WTC11 (cell line): Measurements from ENCODE around the gene PRX. TPM values are rescaled to one million over a fixed set of nuclear protein-coding genes. Genes with fewer than 3 reads are reported as not detected.

Experiments used
- ATAC-seq: fragments of 200-7000 bp; cut with Tn5 transposase; 2 replicates; pipeline ENCODE4 v1.10.0; 2021; ENCODE audit warnings: mild to moderate bottlenecking, moderate library complexity
- CTCF ChIA-PET: fragments of 300-600 bp; sonication (Branson Sonifier 250); formaldehyde crosslinking; loops from one replicate; lab custom pipeline; 2021; ENCODE audit warnings: antibody characterized with exemption; lab: Charles Lee
- POLR2A ChIA-PET: fragments of 350-600 bp; sonication (Branson Sonifier 250); formaldehyde crosslinking; loops from one replicate; lab custom pipeline; 2021; ENCODE audit warnings: antibody characterized with exemption; lab: Charles Lee
- DNase-seq: peaks from one replicate; pipeline ENCODE4 v3.0.0; 2021; ENCODE audit warnings: low spot score
- H3K27ac Mint-ChIP-seq: 2 replicates; pipeline ENCODE4 v1.8.0; 2021; ENCODE audit warnings: mixed read lengths
- H3K27me3 Mint-ChIP-seq: 2 replicates; pipeline ENCODE4 v1.8.0; 2021; ENCODE audit warnings: low read depth, mild to moderate bottlenecking, moderate library complexity, mixed read lengths
- H3K36me3 Mint-ChIP-seq: 2 replicates; pipeline ENCODE4 v1.8.0; 2021; ENCODE audit warnings: mixed read lengths
- H3K4me1 Mint-ChIP-seq: 2 replicates; pipeline ENCODE4 v1.8.0; 2022; ENCODE audit warnings: mixed read lengths
- H3K4me3 Mint-ChIP-seq: 2 replicates; pipeline ENCODE4 v1.8.0; 2021; ENCODE audit warnings: mild to moderate bottlenecking, moderate library complexity, mixed read lengths
- H3K9me3 Mint-ChIP-seq: 2 replicates; pipeline ENCODE4 v1.8.0; 2021; ENCODE audit warnings: mixed read lengths
- AR ChIP-seq: fragments of 250-450 bp; sonication (Bioruptor Pico); IDR thresholded peaks from 2 replicates; pipeline ENCODE4 v1.9.0; 2021; ENCODE audit warnings: mild to moderate bottlenecking
- ATF3 ChIP-seq: sonication (generic); formaldehyde crosslinking; conservative IDR thresholded peaks from 2 replicates; pipeline ENCODE4 v1.8.1; 2022; ENCODE audit warnings: mild to moderate bottlenecking, missing genetic modification reagents
- CREB1 ChIP-seq: sonication (generic); formaldehyde crosslinking; IDR thresholded peaks from 2 replicates; pipeline ENCODE4 v1.8.0; 2023; ENCODE audit warnings: mild to moderate bottlenecking, missing genetic modification reagents
- CREM ChIP-seq: sonication (generic); formaldehyde crosslinking; IDR thresholded peaks from 2 replicates; pipeline ENCODE4 v1.8.1; 2022; ENCODE audit warnings: mild to moderate bottlenecking, missing genetic modification reagents, moderate library complexity
- FOXP1 ChIP-seq: sonication (generic); formaldehyde crosslinking; IDR thresholded peaks from 2 replicates; pipeline ENCODE4 v1.8.0; 2022; ENCODE audit warnings: missing genetic modification reagents, mild to moderate bottlenecking, moderate library complexity, borderline replicate concordance
- GABPB1 ChIP-seq: sonication (generic); formaldehyde crosslinking; IDR thresholded peaks from 2 replicates; pipeline ENCODE4 v1.8.1; 2023; ENCODE audit warnings: mild to moderate bottlenecking, missing genetic modification reagents
- NFE2L1 ChIP-seq: sonication (generic); formaldehyde crosslinking; IDR thresholded peaks from 2 replicates; pipeline ENCODE4 v1.8.1; 2023; ENCODE audit warnings: missing genetic modification reagents
- SP1 ChIP-seq: sonication (generic); formaldehyde crosslinking; conservative IDR thresholded peaks from 2 replicates; pipeline ENCODE4 v1.8.1; 2022; ENCODE audit warnings: missing genetic modification reagents
- TEAD1 ChIP-seq: sonication (generic); formaldehyde crosslinking; IDR thresholded peaks from 2 replicates; pipeline ENCODE4 v1.8.0; 2022; ENCODE audit warnings: mild to moderate bottlenecking, missing genetic modification reagents
- TEAD4 ChIP-seq: sonication (generic); formaldehyde crosslinking; IDR thresholded peaks from 2 replicates; pipeline ENCODE4 v1.8.0; 2022; ENCODE audit warnings: mild to moderate bottlenecking, missing genetic modification reagents
- ZNF232 ChIP-seq: sonication (generic); formaldehyde crosslinking; IDR thresholded peaks from 2 replicates; pipeline ENCODE4 v1.8.0; 2022; ENCODE audit warnings: mild to moderate bottlenecking, missing genetic modification reagents
- ZNF263 ChIP-seq: sonication (generic); formaldehyde crosslinking; IDR thresholded peaks from 2 replicates; pipeline ENCODE4 v1.8.1; 2022; ENCODE audit warnings: low read depth, mild to moderate bottlenecking, moderate library complexity, missing genetic modification reagents
- ZNF671 ChIP-seq: fragments of 250-450 bp; sonication (Bioruptor Pico); IDR thresholded peaks from 2 replicates; pipeline ENCODE4 v1.8.0; 2021; ENCODE audit warnings: mild to moderate bottlenecking
- total RNA-seq: library from RNA; stranded (reverse); gene quantifications from 3 replicates; pipeline ENCODE4 v1.2.3, GENCODE V29; 2021
- TF ChIP-seq, protein P1 (sequence below): sonication (generic); formaldehyde crosslinking; IDR thresholded peaks from 2 replicates; pipeline ENCODE4 v1.8.0; 2023; ENCODE audit warnings: missing genetic modification reagents
- TF ChIP-seq, protein P2 (sequence below): fragments of 250-450 bp; sonication (Bioruptor Pico); IDR thresholded peaks from 2 replicates; pipeline ENCODE4 v1.9.0; 2021; ENCODE audit warnings: mild to moderate bottlenecking, borderline replicate concordance
- TF ChIP-seq, protein P3 (sequence below): sonication (generic); formaldehyde crosslinking; IDR thresholded peaks from 2 replicates; pipeline ENCODE4 v1.8.1; 2022; ENCODE audit warnings: mild to moderate bottlenecking, missing genetic modification reagents, moderate library complexity, borderline replicate concordance

The PRX gene
- total RNA-seq, 1 experiment from 2014 or later: 8.4 TPM

DNA sequence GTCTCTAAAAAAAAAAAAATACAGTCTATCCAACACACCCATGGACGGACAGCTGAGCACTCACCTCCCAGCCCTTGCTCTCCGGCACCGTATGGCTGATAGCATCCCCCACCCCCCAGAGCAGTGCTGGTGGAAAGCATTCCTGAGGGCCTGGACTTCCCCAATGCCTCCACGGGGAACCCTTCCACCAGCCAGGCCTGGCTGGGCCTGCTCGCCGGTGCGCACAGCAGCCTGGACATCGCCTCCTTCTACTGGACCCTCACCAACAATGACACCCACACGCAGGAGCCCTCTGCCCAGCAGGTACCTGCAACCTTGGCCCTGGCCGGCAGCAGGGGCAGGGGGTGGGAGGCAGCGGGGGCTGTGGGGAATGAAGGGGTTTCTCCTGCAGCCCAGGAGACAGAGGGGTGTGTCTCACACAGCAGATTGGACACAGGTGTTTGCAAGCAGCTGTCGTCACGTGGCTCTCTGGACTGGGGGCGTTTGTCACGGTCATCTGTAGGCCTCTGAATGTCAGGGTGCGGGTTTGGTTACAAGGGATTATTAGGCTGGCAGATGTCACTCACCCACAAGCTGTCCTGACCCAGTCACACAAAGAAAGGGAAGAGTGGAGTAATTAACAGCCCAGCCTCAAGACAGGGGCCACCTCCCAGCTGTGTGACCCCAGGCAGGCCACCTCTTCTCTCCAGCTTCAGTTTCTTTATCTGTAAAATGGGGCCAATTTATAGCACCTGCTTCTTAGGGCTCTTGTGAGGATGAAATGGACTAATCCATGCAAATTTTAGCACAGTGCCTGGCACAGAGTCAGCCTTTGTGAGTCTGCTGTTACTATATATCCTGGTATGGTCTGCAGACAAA lies 45.4 kb downstream of the PRX start (continued):
- TF ChIP-seq, protein P1, sequence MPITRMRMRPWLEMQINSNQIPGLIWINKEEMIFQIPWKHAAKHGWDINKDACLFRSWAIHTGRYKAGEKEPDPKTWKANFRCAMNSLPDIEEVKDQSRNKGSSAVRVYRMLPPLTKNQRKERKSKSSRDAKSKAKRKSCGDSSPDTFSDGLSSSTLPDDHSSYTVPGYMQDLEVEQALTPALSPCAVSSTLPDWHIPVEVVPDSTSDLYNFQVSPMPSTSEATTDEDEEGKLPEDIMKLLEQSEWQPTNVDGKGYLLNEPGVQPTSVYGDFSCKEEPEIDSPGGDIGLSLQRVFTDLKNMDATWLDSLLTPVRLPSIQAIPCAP (CRISPR knock-in tag): no peak
- TF ChIP-seq, protein P2, sequence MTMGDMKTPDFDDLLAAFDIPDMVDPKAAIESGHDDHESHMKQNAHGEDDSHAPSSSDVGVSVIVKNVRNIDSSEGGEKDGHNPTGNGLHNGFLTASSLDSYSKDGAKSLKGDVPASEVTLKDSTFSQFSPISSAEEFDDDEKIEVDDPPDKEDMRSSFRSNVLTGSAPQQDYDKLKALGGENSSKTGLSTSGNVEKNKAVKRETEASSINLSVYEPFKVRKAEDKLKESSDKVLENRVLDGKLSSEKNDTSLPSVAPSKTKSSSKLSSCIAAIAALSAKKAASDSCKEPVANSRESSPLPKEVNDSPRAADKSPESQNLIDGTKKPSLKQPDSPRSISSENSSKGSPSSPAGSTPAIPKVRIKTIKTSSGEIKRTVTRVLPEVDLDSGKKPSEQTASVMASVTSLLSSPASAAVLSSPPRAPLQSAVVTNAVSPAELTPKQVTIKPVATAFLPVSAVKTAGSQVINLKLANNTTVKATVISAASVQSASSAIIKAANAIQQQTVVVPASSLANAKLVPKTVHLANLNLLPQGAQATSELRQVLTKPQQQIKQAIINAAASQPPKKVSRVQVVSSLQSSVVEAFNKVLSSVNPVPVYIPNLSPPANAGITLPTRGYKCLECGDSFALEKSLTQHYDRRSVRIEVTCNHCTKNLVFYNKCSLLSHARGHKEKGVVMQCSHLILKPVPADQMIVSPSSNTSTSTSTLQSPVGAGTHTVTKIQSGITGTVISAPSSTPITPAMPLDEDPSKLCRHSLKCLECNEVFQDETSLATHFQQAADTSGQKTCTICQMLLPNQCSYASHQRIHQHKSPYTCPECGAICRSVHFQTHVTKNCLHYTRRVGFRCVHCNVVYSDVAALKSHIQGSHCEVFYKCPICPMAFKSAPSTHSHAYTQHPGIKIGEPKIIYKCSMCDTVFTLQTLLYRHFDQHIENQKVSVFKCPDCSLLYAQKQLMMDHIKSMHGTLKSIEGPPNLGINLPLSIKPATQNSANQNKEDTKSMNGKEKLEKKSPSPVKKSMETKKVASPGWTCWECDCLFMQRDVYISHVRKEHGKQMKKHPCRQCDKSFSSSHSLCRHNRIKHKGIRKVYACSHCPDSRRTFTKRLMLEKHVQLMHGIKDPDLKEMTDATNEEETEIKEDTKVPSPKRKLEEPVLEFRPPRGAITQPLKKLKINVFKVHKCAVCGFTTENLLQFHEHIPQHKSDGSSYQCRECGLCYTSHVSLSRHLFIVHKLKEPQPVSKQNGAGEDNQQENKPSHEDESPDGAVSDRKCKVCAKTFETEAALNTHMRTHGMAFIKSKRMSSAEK (CRISPR knock-in tag): no peak
- TF ChIP-seq CREM (CRISPR knock-in tag): no peak
- TF ChIP-seq ZNF263 (CRISPR knock-in tag): no peak
- no peak for TF ChIP-seq TEAD4
- TF ChIP-seq GABPB1: no peak
- no peak for TF ChIP-seq ZNF671
- no peak for TF ChIP-seq NFE2L1 (CRISPR knock-in tag)
- TF ChIP-seq CREB1 (CRISPR knock-in tag): no peak
- TF ChIP-seq, protein P3, sequence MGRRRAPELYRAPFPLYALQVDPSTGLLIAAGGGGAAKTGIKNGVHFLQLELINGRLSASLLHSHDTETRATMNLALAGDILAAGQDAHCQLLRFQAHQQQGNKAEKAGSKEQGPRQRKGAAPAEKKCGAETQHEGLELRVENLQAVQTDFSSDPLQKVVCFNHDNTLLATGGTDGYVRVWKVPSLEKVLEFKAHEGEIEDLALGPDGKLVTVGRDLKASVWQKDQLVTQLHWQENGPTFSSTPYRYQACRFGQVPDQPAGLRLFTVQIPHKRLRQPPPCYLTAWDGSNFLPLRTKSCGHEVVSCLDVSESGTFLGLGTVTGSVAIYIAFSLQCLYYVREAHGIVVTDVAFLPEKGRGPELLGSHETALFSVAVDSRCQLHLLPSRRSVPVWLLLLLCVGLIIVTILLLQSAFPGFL (CRISPR knock-in tag): no peak
- TF ChIP-seq ZNF232: no peak

DNA sequence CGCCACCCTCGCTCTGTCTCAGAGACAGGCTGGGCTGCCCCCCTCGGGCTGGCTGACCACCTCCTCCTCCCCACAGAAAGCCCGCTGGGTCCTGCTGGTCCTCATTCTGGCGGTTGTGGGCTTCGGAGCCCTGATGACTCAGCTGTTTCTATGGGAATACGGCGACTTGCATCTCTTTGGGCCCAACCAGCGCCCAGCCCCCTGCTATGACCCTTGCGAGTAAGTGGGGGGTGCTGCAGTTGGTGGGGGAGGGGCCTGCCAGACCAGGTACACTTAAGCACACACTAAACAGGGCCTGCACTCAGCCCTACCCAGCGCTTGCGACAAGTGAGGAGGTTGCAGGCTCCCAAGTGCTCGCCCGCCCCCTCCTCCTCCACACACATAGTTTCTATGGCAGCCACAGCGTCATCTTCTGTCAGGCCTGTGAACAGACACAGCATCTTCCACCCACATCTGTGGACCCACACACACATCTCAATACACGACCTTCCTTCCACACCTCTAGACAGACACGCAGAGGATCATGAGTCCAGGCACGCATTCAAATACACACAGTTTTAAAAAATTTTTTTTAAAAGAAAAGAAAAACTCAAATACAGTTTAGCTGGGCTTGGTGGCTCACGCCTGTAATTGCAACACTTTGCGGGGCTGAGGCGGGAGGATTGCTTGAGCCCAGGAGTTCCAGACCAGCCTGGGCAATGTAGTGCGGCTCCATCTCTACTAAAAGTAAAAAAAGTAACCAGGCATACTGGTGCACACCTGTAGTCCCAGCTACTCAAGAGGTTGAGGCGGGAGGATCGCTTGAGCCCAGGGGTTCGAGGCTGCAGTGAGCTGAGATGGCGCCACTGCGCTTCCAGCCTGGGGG lies 46.2 kb downstream of the PRX start:
- peak; percentile 64 for DNase-seq
- Mint-ChIP-seq H3K27me3 (peaks cover 5% of the 10 kb centered on the region; the same call in 1 of the 2 replicates), H3K4me1 (peaks cover 12% of the 10 kb centered on the region), H3K36me3 (peaks cover 7% of the 10 kb centered on the region), H3K9me3 (no peaks in the 10 kb centered on the region), H3K4me3 (peak overlapping the region; percentile 65), H3K27ac (peak overlapping the region; percentile 92)
- ChIA-PET POLR2A (interaction anchor here (0.9 to 1.4 kb wide), 4 partner anchors 14 to 54 kb away, joined by 3 to 6 read pairs (median 3); partner anchors contain the start of gene C19orf47), CTCF (interaction anchor here (1.0 to 4.1 kb wide), 11 partner anchors 10 to 232 kb away, joined by 3 to 28 read pairs (median 5); partner anchors contain the start of genes BLVRB, C19orf47, PLD3 and TTC9B)
- 0 out of 2 replicates have a peak, but pooled peaks have one; percentile 19 for TF ChIP-seq TEAD1 (CRISPR knock-in tag)
- TF ChIP-seq FOXP1: 0 out of 2 replicates have a peak, but pooled peaks have one; percentile 22
- TF ChIP-seq ATF3 (CRISPR knock-in tag): no peak
- TF ChIP-seq AR: no peak
- TF ChIP-seq SP1 (CRISPR knock-in tag): 0 out of 2 replicates have a peak, but pooled peaks have one; percentile 45
- peak; percentile 98 for TF ChIP-seq NFE2L1 (CRISPR knock-in tag)
- ATAC-seq: peak; percentile 69
